Endometrial microvascular endothelial cells (primary cell): ENCODE results near the gene MTMR3. TPM values are rescaled to one million over a fixed set of nuclear protein-coding genes. Genes with fewer than 3 reads are reported as not detected.
"Not testable (repeated sequence)": the region's sequence is repeated elsewhere in the genome, so short reads cannot be mapped to it uniquely, and the experiment has no call there.

Experiments used
- in situ Hi-C: cut with HindIII; loops from 2 replicates; pipeline ENCODE4 v1.10.0; 2017; ENCODE audit warnings: low sequenced_read_pairs, low pct_unique_long_range_greater_than_20kb; ENCODE audit errors: inconsistent ontology term
- total RNA-seq: library from RNA; depleted of rRNA; stranded (reverse); fragments of >200 nt; gene quantifications from one replicate; pipeline ENCODE4 v1.2.3, GENCODE V29; 2015; ENCODE audit errors: inconsistent ontology term

Gene MTMR3
- total RNA-seq, 1 donor from 2014 or later: 22.3 TPM

GRCh38 chr22:30056015-30056414, 173.0 kb downstream of the MTMR3 start:
- in situ Hi-C loops: no loop called here

- in situ Hi-C loops: no loop called here
These were observed 174.4 kb downstream of the MTMR3 start for GRCh38 chr22:30057375-30057774.

DNA sequence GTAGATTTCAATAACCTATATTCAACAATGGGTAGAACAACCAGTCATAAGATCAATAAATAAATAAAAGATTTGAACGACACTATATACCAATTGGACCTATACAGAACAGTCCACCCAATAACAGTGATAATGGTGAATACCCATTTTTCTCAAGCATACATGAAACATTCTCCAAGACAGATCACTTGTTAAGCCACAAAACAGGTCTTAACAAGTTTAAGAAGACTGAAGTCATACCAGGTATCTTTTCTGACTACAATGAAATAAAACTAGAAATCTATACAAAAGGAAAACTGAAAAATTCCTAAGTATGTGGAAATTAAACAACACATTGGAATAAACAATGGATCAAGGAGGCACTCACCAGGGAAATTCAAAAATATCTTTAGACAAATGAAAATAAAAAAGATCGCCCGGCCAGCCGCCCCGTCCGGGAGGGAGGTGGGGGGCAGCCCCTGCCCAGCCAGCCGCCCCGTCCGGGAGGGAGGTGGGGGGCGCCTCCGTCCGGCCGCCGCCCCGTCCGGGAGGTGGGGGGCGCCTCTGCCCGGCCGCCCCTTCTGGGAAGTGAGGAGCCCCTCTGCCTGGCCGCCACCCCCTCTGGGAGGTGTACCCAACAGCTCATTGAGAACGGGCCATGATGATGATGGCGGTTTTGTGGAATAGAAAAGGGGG, 176.5 kb downstream of the MTMR3 start:
- in situ Hi-C loops: not testable (repeated sequence)

DNA sequence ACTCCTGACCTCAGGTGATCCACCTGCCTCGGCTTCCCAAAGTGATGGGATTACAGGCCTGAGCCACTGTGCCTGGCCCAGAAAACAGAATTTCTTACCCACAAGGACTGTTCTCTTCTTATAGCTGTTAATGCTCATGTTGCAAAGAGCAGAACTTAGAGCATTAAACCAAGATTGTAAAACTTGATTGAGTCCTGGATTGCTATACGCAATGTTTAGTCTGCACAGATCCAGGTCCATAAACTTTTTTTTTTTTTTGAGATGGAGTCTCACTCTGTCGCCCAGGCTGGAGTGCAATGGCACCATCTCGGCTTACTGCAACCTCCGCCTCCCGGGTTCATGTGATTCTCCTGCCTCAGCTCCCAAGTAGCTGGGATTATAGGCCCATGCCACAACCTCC, 178.1 kb downstream of the MTMR3 start:
- in situ Hi-C loops: not testable (repeated sequence)

DNA sequence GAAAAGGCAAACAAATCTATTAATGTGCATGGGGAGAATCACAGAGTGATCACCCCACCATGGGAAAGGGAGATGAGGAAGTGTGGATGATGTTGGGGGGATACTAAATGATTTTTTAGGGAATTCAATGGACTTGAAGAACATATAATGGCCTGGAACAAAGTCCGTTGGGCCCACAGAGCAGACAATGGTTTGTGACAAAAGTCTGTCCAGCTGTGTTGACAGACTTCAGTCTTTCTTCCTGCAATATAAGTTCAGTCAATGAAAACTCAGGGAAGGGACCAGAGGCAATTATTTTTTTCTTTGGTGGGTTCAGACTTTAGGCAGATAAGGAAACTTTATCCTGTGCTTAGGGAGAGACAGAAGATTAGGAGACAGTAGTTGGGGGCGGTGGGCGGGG, 179.3 kb downstream of the MTMR3 start:
- in situ Hi-C loops: no loop called here

DNA sequence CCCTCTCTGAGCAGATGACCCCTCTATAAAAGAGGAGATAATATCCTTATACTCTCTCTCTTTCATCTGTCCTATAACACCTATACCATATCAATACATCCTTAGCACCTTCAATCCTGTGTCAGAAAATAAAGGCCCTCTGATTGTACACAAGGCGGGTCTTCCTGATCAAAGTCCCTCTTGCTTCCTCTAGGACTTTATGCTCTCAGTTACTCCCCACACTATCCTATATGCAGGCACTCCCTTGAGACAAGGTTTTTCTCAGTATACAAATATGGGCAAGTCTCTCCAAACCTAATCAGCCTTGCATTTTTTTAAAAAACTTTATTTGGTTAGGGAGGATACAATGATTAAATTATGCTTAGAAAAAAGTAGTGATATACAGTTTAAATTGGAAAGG, 180.0 kb downstream of the MTMR3 start:
- in situ Hi-C loops: no loop called here

DNA sequence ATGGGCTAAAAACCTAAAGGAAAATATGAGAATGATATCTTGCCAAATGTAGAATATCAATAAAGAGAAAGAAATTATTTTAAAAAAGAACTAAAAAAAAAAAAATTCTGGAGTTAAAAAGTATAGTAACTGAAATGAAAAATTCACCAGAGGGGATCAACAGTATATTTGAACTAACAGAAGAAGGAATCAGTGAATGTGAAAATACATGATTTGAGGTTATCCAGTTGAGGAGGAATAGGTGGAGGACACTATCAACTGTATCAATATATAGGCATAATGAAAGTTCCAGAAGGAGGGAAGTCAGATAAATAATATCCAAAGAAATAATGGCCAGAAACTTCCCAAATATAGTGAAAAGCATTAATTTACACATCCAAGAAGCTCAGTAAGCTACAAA, 181.2 kb downstream of the MTMR3 start:
- in situ Hi-C loops: no loop called here

- in situ Hi-C loops: no loop called here
These were observed 190.8 kb downstream of the MTMR3 start for GRCh38 chr22:30073743-30074142.

GRCh38 chr22:30074147-30074546, 191.2 kb downstream of the MTMR3 start:
- in situ Hi-C loops: no loop called here

- in situ Hi-C loops: no loop called here
These were observed 192.0 kb downstream of the MTMR3 start for GRCh38 chr22:30074994-30075393.

DNA sequence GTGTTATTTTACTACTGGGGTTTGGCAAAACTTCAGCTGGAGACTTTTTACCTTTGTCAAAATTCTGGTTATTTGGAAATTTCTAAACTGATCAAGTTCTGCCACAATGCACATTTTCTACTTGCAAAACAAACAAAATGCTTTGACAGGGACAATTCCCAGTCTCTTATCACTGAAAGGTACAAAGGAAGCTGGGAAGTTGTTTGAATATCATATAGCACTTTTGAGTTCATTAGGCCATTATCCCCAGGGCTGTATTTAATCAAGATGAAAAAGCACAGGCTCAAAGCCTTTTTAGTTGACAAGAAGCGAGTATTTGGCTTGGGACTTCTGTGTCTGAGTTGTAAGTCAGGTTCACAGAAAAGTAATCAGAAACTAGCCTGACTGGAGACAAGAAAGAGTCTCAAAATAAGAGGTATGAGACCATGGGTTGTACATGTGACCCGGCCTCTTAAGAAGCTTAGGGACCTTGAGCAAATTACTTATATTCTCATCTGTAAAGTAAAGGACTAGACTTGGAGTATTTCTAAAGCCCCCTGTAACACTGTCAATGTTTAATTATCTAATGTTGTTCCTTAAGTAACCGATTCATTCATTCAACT, 194.4 kb downstream of the MTMR3 start:
- in situ Hi-C loops: no loop called here

- in situ Hi-C loops: no loop called here
These were observed 195.6 kb downstream of the MTMR3 start for GRCh38 chr22:30078320-30079311.

DNA sequence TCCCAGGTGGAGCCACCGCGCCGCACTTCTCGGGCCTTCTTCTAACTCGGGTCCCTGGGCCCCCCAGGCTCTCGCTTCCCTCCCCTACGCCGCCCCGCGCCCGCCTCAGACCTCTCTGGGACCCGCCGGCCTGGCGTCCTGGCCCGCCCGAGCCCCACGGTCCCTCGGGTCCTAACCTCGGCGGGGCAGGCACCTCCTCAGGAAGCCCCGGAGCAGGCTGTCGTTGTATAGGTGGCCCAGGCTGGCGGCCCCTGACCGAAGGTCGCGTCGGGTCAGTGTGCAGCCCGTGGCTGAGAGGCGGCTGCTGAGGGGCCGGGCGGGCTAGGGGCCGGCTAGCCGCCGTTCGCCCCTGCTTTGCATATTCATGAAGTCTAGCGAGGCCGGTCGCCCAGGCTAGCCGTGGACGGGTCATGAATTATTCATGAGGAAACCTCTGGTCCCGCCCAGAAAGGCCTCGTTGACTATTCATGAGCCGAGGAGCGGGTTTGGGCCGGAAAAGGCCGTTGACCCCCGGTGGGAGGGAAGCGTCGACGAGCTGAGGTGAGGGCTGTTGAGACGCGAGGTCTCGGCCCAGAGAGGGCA, 197.1 kb downstream of the MTMR3 start, which contains the start of gene HORMAD2:
HORMAD2 (plus strand) TSS at position 513 of the 582 bp plus-strand sequence. CDS start 13,489 bp downstream, outside the sequence.
- in situ Hi-C loops: no loop called here

Other genes starting within 250 kb of the MTMR3 start
- gene CABP7, start 163.2 kb upstream of the MTMR3 start, total RNA-seq: not detected
- gene ZMAT5, start 116.2 kb upstream of the MTMR3 start, total RNA-seq: 15.9 TPM
- gene UQCR10, start 115.8 kb upstream of the MTMR3 start, total RNA-seq: 59.6 TPM
- gene ASCC2, start 44.9 kb upstream of the MTMR3 start, total RNA-seq: 40.9 TPM
- gene HORMAD2, start 197.3 kb downstream of the MTMR3 start, total RNA-seq: not detected